ENCODE data around the gene MRPL38. TPM values are rescaled to one million over a fixed set of nuclear protein-coding genes. Genes with fewer than 3 reads are reported as not detected.

The MRPL38 gene
- total RNA-seq, 5 donors from 2014 or later (not counting 1 experiment from before 2014, with no cell fraction given), result 116 to 170 (median 144) TPM

- WGBS (ENCODE audit: insufficient coverage), result 89% methylated on average over 6 of the region's 6 CpGs
- H3K4me1 Mint-ChIP-seq, result no peaks in the 10 kb centered on the region
These were observed 22.7 kb upstream of the MRPL38 start for GRCh38 chr17:75927286-75927922.

GRCh38 chr17:75926456-75926855 is 21.8 kb upstream of the MRPL38 start:
- H3K9me3 ChIP-seq, result no peaks in the 10 kb centered on the region
- H3K27me3 Mint-ChIP-seq, result no peaks in the 10 kb centered on the region
- no peak overlapping the region for H3K27ac ChIP-seq (ENCODE audit: low read length)
- H3K9me3 Mint-ChIP-seq, result no peaks in the 10 kb centered on the region
- ChIA-PET POLR2A (interaction anchor here in 1 of 2 donors (0.9 kb wide), 1 partner anchor 23 kb away, joined by 3 read pairs; no protein-coding TSS in a partner anchor), CTCF (interaction anchor here in 1 of 2 donors (0.5 kb wide), 1 partner anchor 191 kb away, joined by 5 read pairs; no protein-coding TSS in a partner anchor)
- no peak overlapping the region for H3K4me3 ChIP-seq (ENCODE audit: control insufficient read depth in 1 of 2, extremely low read depth in 1 of 2, low read length in 1 of 2)
- no peaks in the 10 kb centered on the region for H3K27me3 ChIP-seq (replicated peaks in 1 of 2; ENCODE audit: control insufficient read depth in 2 of 2, extremely low read depth in 1 of 2, insufficient read depth in 2 of 2, low read length in 1 of 2)
- no peak overlapping the region for H3K4me3 Mint-ChIP-seq
- H3K27ac Mint-ChIP-seq, result no peak overlapping the region
- DNase-seq, result no peak
- H3K36me3 ChIP-seq (ENCODE audit: control insufficient read depth in 2 of 2, extremely low read depth in 1 of 2, insufficient read depth in 1 of 2, low read length in 1 of 2), result peaks cover 0 to 7% of the 10 kb centered on the region in 2 donors
- 92% methylated on average over 2 of the region's 4 CpGs for WGBS (ENCODE audit: insufficient coverage)
- no peak for ATAC-seq (replicated peaks in 1 of 4)
- H3K36me3 Mint-ChIP-seq, result no peaks in the 10 kb centered on the region
- H3K4me1 ChIP-seq (ENCODE audit: control insufficient read depth in 1 of 2, extremely low read depth in 1 of 2, insufficient read depth in 2 of 2, low read length in 2 of 2), result no peaks in the 10 kb centered on the region
- H3K4me1 Mint-ChIP-seq, result no peaks in the 10 kb centered on the region

More at GRCh38 chr17:75927286-75927922, 22.7 kb upstream of the MRPL38 start:
- H3K4me3 Mint-ChIP-seq, result no peak overlapping the region
- H3K27ac Mint-ChIP-seq, result no peak overlapping the region
- no peak for DNase-seq
- Histone ChIP-seq H3K27ac (ENCODE audit: low read length) (no peak overlapping the region), H3K9me3 (no peaks in the 10 kb centered on the region), H3K27me3 (replicated peaks in 1 of 2; ENCODE audit: control insufficient read depth in 2 of 2, extremely low read depth in 1 of 2, insufficient read depth in 2 of 2, low read length in 1 of 2) (no peaks in the 10 kb centered on the region), H3K36me3 (ENCODE audit: control insufficient read depth in 2 of 2, extremely low read depth in 1 of 2, insufficient read depth in 1 of 2, low read length in 1 of 2) (peaks cover 0 to 7% of the 10 kb centered on the region in 2 donors), H3K4me3 (ENCODE audit: control insufficient read depth in 1 of 2, extremely low read depth in 1 of 2, low read length in 1 of 2) (no peak overlapping the region), H3K4me1 (ENCODE audit: control insufficient read depth in 1 of 2, extremely low read depth in 1 of 2, insufficient read depth in 2 of 2, low read length in 2 of 2) (no peaks in the 10 kb centered on the region)
- no peaks in the 10 kb centered on the region for H3K36me3 Mint-ChIP-seq
- ChIA-PET CTCF (interaction anchor here (0.5 to 1.0 kb wide), 3 partner anchors 72 to 253 kb away, joined by 3 to 10 read pairs (median 3); partner anchors contain the start of gene WBP2 (in 1 of the 2)), POLR2A (interaction anchor here in 1 of 2 donors (0.6 kb wide), 1 partner anchor 29 kb away, joined by 4 read pairs; no protein-coding TSS in a partner anchor)
- ATAC-seq (replicated peaks in 1 of 4), result no peak
- no peaks in the 10 kb centered on the region for H3K27me3 Mint-ChIP-seq
- H3K9me3 Mint-ChIP-seq, result no peaks in the 10 kb centered on the region

- Mint-ChIP-seq H3K4me1 (no peaks in the 10 kb centered on the region), H3K9me3 (no peaks in the 10 kb centered on the region), H3K36me3 (no peaks in the 10 kb centered on the region), H3K27me3 (no peaks in the 10 kb centered on the region), H3K4me3 (no peak overlapping the region), H3K27ac (no peak overlapping the region)
- WGBS (ENCODE audit: insufficient coverage), result 97% methylated on average over 12 of the region's 15 CpGs
- Histone ChIP-seq H3K4me1 (ENCODE audit: control insufficient read depth in 1 of 2, extremely low read depth in 1 of 2, insufficient read depth in 2 of 2, low read length in 2 of 2) (no peaks in the 10 kb centered on the region), H3K36me3 (ENCODE audit: control insufficient read depth in 2 of 2, extremely low read depth in 1 of 2, insufficient read depth in 1 of 2, low read length in 1 of 2) (peaks cover 0 to 7% of the 10 kb centered on the region in 2 donors), H3K4me3 (ENCODE audit: control insufficient read depth in 1 of 2, extremely low read depth in 1 of 2, low read length in 1 of 2) (no peak overlapping the region), H3K27ac (ENCODE audit: low read length) (no peak overlapping the region), H3K9me3 (no peaks in the 10 kb centered on the region), H3K27me3 (replicated peaks in 1 of 2; ENCODE audit: control insufficient read depth in 2 of 2, extremely low read depth in 1 of 2, insufficient read depth in 2 of 2, low read length in 1 of 2) (no peaks in the 10 kb centered on the region)
- ATAC-seq (replicated peaks in 1 of 4) (no peak), DNase-seq (no peak)
- ChIA-PET CTCF (interaction anchor here in 1 of 2 donors (0.5 kb wide), 1 partner anchor 191 kb away, joined by 5 read pairs; no protein-coding TSS in a partner anchor), POLR2A (interaction anchor here (0.6 to 0.9 kb wide), 2 partner anchors 23 to 386 kb away, joined by 3 to 8 read pairs; no protein-coding TSS in a partner anchor)
These were observed 21.2 kb upstream of the MRPL38 start for GRCh38 chr17:75925912-75926311.

GRCh38 chr17:75925103-75925502 is 20.4 kb upstream of the MRPL38 start:
- Histone ChIP-seq H3K27ac (ENCODE audit: low read length) (no peak overlapping the region), H3K36me3 (ENCODE audit: control insufficient read depth in 2 of 2, extremely low read depth in 1 of 2, insufficient read depth in 1 of 2, low read length in 1 of 2) (peaks cover 0 to 7% of the 10 kb centered on the region in 2 donors), H3K27me3 (replicated peaks in 1 of 2; ENCODE audit: control insufficient read depth in 2 of 2, extremely low read depth in 1 of 2, insufficient read depth in 2 of 2, low read length in 1 of 2) (no peaks in the 10 kb centered on the region), H3K4me3 (ENCODE audit: control insufficient read depth in 1 of 2, extremely low read depth in 1 of 2, low read length in 1 of 2) (no peak overlapping the region), H3K4me1 (ENCODE audit: control insufficient read depth in 1 of 2, extremely low read depth in 1 of 2, insufficient read depth in 2 of 2, low read length in 2 of 2) (no peaks in the 10 kb centered on the region), H3K9me3 (no peaks in the 10 kb centered on the region)
- no peak overlapping the region for H3K27ac Mint-ChIP-seq
- no peaks in the 10 kb centered on the region for H3K9me3 Mint-ChIP-seq
- POLR2A ChIA-PET, result interaction anchor here in 1 of 2 donors (0.6 kb wide), 1 partner anchor 385 kb away, joined by 8 read pairs; no protein-coding TSS in a partner anchor
- H3K27me3 Mint-ChIP-seq, result no peaks in the 10 kb centered on the region
- ATAC-seq (replicated peaks in 1 of 4) (no peak), DNase-seq (no peak)
- no peak overlapping the region for H3K4me3 Mint-ChIP-seq
- WGBS (ENCODE audit: insufficient coverage), result 89% methylated on average over 6 of the region's 11 CpGs
- no peaks in the 10 kb centered on the region for H3K36me3 Mint-ChIP-seq
- CTCF ChIA-PET, result interaction anchor here in 1 of 2 donors (0.9 kb wide), 1 partner anchor 90 kb away, joined by 3 read pairs; no protein-coding TSS in a partner anchor
- no peaks in the 10 kb centered on the region for H3K4me1 Mint-ChIP-seq

GRCh38 chr17:75922963-75923874 is 18.5 kb upstream of the MRPL38 start:
- H3K9me3 ChIP-seq, result no peaks in the 10 kb centered on the region
- H3K27ac ChIP-seq (ENCODE audit: low read length), result no peak overlapping the region
- ChIA-PET POLR2A (interaction anchor here in 1 of 2 donors (0.6 kb wide), 1 partner anchor 805 kb away, joined by 5 read pairs; no protein-coding TSS in a partner anchor), CTCF (no interaction called here)
- ATAC-seq (replicated peaks in 1 of 4), result no peak
- WGBS (ENCODE audit: insufficient coverage), result 92% methylated on average over 17 of the region's 19 CpGs
- Mint-ChIP-seq H3K4me3 (no peak overlapping the region), H3K9me3 (no peaks in the 10 kb centered on the region), H3K4me1 (no peaks in the 10 kb centered on the region), H3K36me3 (no peaks in the 10 kb centered on the region), H3K27me3 (no peaks in the 10 kb centered on the region), H3K27ac (no peak overlapping the region)
- no peaks in the 10 kb centered on the region for H3K27me3 ChIP-seq (replicated peaks in 1 of 2; ENCODE audit: control insufficient read depth in 2 of 2, extremely low read depth in 1 of 2, insufficient read depth in 2 of 2, low read length in 1 of 2)
- DNase-seq, result no peak
- H3K4me3 ChIP-seq (ENCODE audit: control insufficient read depth in 1 of 2, extremely low read depth in 1 of 2, low read length in 1 of 2), result no peak overlapping the region
- H3K36me3 ChIP-seq (ENCODE audit: control insufficient read depth in 2 of 2, extremely low read depth in 1 of 2, insufficient read depth in 1 of 2, low read length in 1 of 2), result peaks cover 0 to 13% of the 10 kb centered on the region in 2 donors
- H3K4me1 ChIP-seq (ENCODE audit: control insufficient read depth in 1 of 2, extremely low read depth in 1 of 2, insufficient read depth in 2 of 2, low read length in 2 of 2), result no peaks in the 10 kb centered on the region
